ENCODE data around the gene SLC16A1. TPM values are rescaled to one million over a fixed set of nuclear protein-coding genes. Genes with fewer than 3 reads are reported as not detected.
A peak's percentile ranks its signal among the peaks of the same experiment; 100 is the strongest.

SLC16A1 gene
- total and polyA plus RNA-seq, 3 experiments from 2014 or later = 12.4 to 75.8 (median 75.3) TPM

- Mint-ChIP-seq H3K27ac (no peak overlapping the region), H3K9me3 (no peaks in the 10 kb centered on the region), H3K4me1 (peaks cover 10 to 19% (median 10%) of the 10 kb centered on the region in 3 donors), H3K36me3 (peaks cover 0 to 2% (median 2%) of the 10 kb centered on the region in 3 donors), H3K27me3 (no peaks in the 10 kb centered on the region), H3K4me3 (no peak overlapping the region)
- Histone ChIP-seq H3K36me3 (ENCODE audit: insufficient read depth, low read length) (no peaks in the 10 kb centered on the region), H3K9me3 (ENCODE audit: low read length) (no peaks in the 10 kb centered on the region), H3K27me3 (ENCODE audit: insufficient read depth, low read length, poor library complexity, severe bottlenecking) (no peaks in the 10 kb centered on the region), H3K4me1 (ENCODE audit: insufficient read depth, low read length) (peaks cover 7% of the 10 kb centered on the region), H3K4me3 (ENCODE audit: low read length) (no peak overlapping the region), H3K27ac (ENCODE audit: low read depth, low read length) (no peak overlapping the region)
- ChIA-PET POLR2A (no interaction called here), CTCF (interaction anchor here (0.9 kb wide), 1 partner anchor 167 kb away, joined by 3 read pairs; the partner anchor contains the start of gene LRIG2)
- DNase-seq = no peak
Measured at GRCh38 chr1:112906150-112906698, 49.8 kb downstream of the SLC16A1 start.

- Histone ChIP-seq H3K4me3 (ENCODE audit: low read length) (no peak overlapping the region), H3K27me3 (ENCODE audit: insufficient read depth, low read length, poor library complexity, severe bottlenecking) (no peaks in the 10 kb centered on the region), H3K36me3 (ENCODE audit: insufficient read depth, low read length) (no peaks in the 10 kb centered on the region), H3K27ac (ENCODE audit: low read depth, low read length) (no peak overlapping the region), H3K4me1 (ENCODE audit: insufficient read depth, low read length) (peaks cover 7% of the 10 kb centered on the region), H3K9me3 (ENCODE audit: low read length) (no peaks in the 10 kb centered on the region)
- Mint-ChIP-seq H3K9me3 (no peaks in the 10 kb centered on the region), H3K36me3 (peaks cover 0 to 2% (median 0%) of the 10 kb centered on the region in 3 donors), H3K27ac (no peak overlapping the region), H3K27me3 (no peaks in the 10 kb centered on the region), H3K4me1 (peaks cover 10 to 19% (median 10%) of the 10 kb centered on the region in 3 donors), H3K4me3 (no peak overlapping the region)
- ChIA-PET CTCF (interaction anchor here (0.9 kb wide), 1 partner anchor 167 kb away, joined by 3 read pairs; the partner anchor contains the start of gene LRIG2), POLR2A (no interaction called here)
- DNase-seq = no peak
Measured at GRCh38 chr1:112905395-112906149, 50.4 kb downstream of the SLC16A1 start.

GRCh38 chr1:112904831-112905261 is 51.1 kb downstream of the SLC16A1 start:
- H3K4me1 ChIP-seq (ENCODE audit: insufficient read depth, low read length) = peaks cover 7% of the 10 kb centered on the region
- ChIA-PET POLR2A (no interaction called here), CTCF (no interaction called here)
- H3K27ac ChIP-seq (ENCODE audit: low read depth, low read length) = no peak overlapping the region
- Mint-ChIP-seq H3K4me3 (no peak overlapping the region), H3K36me3 (peaks cover 0 to 2% (median 0%) of the 10 kb centered on the region in 3 donors), H3K4me1 (peaks cover 10 to 19% (median 10%) of the 10 kb centered on the region in 3 donors), H3K9me3 (no peaks in the 10 kb centered on the region), H3K27ac (peak overlapping the region in 5 of 8 donors; percentile 12 to 67 (median 30)), H3K27me3 (no peaks in the 10 kb centered on the region)
- H3K9me3 ChIP-seq (ENCODE audit: low read length) = no peaks in the 10 kb centered on the region
- no peak overlapping the region for H3K4me3 ChIP-seq (ENCODE audit: low read length)
- H3K27me3 ChIP-seq (ENCODE audit: insufficient read depth, low read length, poor library complexity, severe bottlenecking) = no peaks in the 10 kb centered on the region
- DNase-seq = no peak
- no peaks in the 10 kb centered on the region for H3K36me3 ChIP-seq (ENCODE audit: insufficient read depth, low read length)

- H3K36me3 ChIP-seq (ENCODE audit: insufficient read depth, low read length) = no peaks in the 10 kb centered on the region
- H3K27me3 Mint-ChIP-seq = no peaks in the 10 kb centered on the region
- no peaks in the 10 kb centered on the region for H3K9me3 ChIP-seq (ENCODE audit: low read length)
- no peaks in the 10 kb centered on the region for H3K9me3 Mint-ChIP-seq
- H3K4me1 ChIP-seq (ENCODE audit: insufficient read depth, low read length) = peaks cover 7% of the 10 kb centered on the region
- peak overlapping the region in 4 of 7 donors; percentile 9 to 32 (median 16) for H3K4me3 Mint-ChIP-seq
- ChIA-PET POLR2A (no interaction called here), CTCF (no interaction called here)
- H3K36me3 Mint-ChIP-seq = peaks cover 0 to 2% (median 0%) of the 10 kb centered on the region in 3 donors
- H3K27me3 ChIP-seq (ENCODE audit: insufficient read depth, low read length, poor library complexity, severe bottlenecking) = no peaks in the 10 kb centered on the region
- H3K27ac Mint-ChIP-seq = peak overlapping the region in 5 of 8 donors; percentile 17 to 81 (median 47)
- H3K4me1 Mint-ChIP-seq = peaks cover 10 to 19% (median 10%) of the 10 kb centered on the region in 3 donors
- no peak overlapping the region for H3K4me3 ChIP-seq (ENCODE audit: low read length)
- H3K27ac ChIP-seq (ENCODE audit: low read depth, low read length) = no peak overlapping the region
- DNase-seq = no peak
Measured at GRCh38 chr1:112904071-112904830, 51.7 kb downstream of the SLC16A1 start.

- Histone ChIP-seq H3K27ac (ENCODE audit: low read depth, low read length) (no peak overlapping the region), H3K4me3 (ENCODE audit: low read length) (no peak overlapping the region), H3K27me3 (ENCODE audit: insufficient read depth, low read length, poor library complexity, severe bottlenecking) (no peaks in the 10 kb centered on the region), H3K36me3 (ENCODE audit: insufficient read depth, low read length) (no peaks in the 10 kb centered on the region), H3K4me1 (ENCODE audit: insufficient read depth, low read length) (peaks cover 7% of the 10 kb centered on the region), H3K9me3 (ENCODE audit: low read length) (no peaks in the 10 kb centered on the region)
- Mint-ChIP-seq H3K36me3 (peaks cover 0 to 2% (median under 1%) of the 10 kb centered on the region in 3 donors), H3K9me3 (no peaks in the 10 kb centered on the region), H3K4me3 (no peak overlapping the region), H3K4me1 (peaks cover 10 to 19% (median 10%) of the 10 kb centered on the region in 3 donors), H3K27me3 (no peaks in the 10 kb centered on the region), H3K27ac (no peak overlapping the region)
- ChIA-PET CTCF (interaction anchor here (1.4 kb wide), 1 partner anchor 171 kb away, joined by 3 read pairs; the partner anchor contains the start of gene LRIG2), POLR2A (no interaction called here)
- DNase-seq = no peak
Measured at GRCh38 chr1:112902221-112902620, 53.8 kb downstream of the SLC16A1 start.

GRCh38 chr1:112901387-112901786 is 54.6 kb downstream of the SLC16A1 start:
- ChIA-PET CTCF (no interaction called here), POLR2A (no interaction called here)
- peaks cover 0 to 6% (median 2%) of the 10 kb centered on the region in 3 donors for H3K36me3 Mint-ChIP-seq
- Histone ChIP-seq H3K9me3 (ENCODE audit: low read length) (no peaks in the 10 kb centered on the region), H3K27me3 (ENCODE audit: insufficient read depth, low read length, poor library complexity, severe bottlenecking) (no peaks in the 10 kb centered on the region), H3K27ac (ENCODE audit: low read depth, low read length) (no peak overlapping the region), H3K4me1 (ENCODE audit: insufficient read depth, low read length) (peaks cover 7% of the 10 kb centered on the region), H3K36me3 (ENCODE audit: insufficient read depth, low read length) (no peaks in the 10 kb centered on the region), H3K4me3 (ENCODE audit: low read length) (no peak overlapping the region)
- H3K4me1 Mint-ChIP-seq = peaks cover 10 to 19% (median 10%) of the 10 kb centered on the region in 3 donors
- H3K9me3 Mint-ChIP-seq = peaks cover 4 to 7% (median 7%) of the 10 kb centered on the region in 5 donors
- H3K4me3 Mint-ChIP-seq = no peak overlapping the region
- no peak for DNase-seq
- no peaks in the 10 kb centered on the region for H3K27me3 Mint-ChIP-seq
- no peak overlapping the region for H3K27ac Mint-ChIP-seq

GRCh38 chr1:112896783-112897182 is 59.2 kb downstream of the SLC16A1 start:
- Histone ChIP-seq H3K9me3 (ENCODE audit: low read length) (no peaks in the 10 kb centered on the region), H3K4me3 (ENCODE audit: low read length) (no peak overlapping the region), H3K4me1 (ENCODE audit: insufficient read depth, low read length) (no peaks in the 10 kb centered on the region), H3K27me3 (ENCODE audit: insufficient read depth, low read length, poor library complexity, severe bottlenecking) (no peaks in the 10 kb centered on the region), H3K27ac (ENCODE audit: low read depth, low read length) (no peak overlapping the region), H3K36me3 (ENCODE audit: insufficient read depth, low read length) (no peaks in the 10 kb centered on the region)
- no peaks in the 10 kb centered on the region for H3K27me3 Mint-ChIP-seq
- peaks cover 15 to 33% (median 22%) of the 10 kb centered on the region in 5 donors for H3K9me3 Mint-ChIP-seq
- H3K4me3 Mint-ChIP-seq = no peak overlapping the region
- H3K36me3 Mint-ChIP-seq = peaks cover 0 to 30% (median 0%) of the 10 kb centered on the region in 3 donors
- no peak for DNase-seq
- no peak overlapping the region for H3K27ac Mint-ChIP-seq
- ChIA-PET POLR2A (no interaction called here), CTCF (no interaction called here)
- H3K4me1 Mint-ChIP-seq = no peaks in the 10 kb centered on the region

Data from CD8-positive, alpha-beta memory T cell (primary cell).